ENCODE results near the gene CNPY3.

DNA sequence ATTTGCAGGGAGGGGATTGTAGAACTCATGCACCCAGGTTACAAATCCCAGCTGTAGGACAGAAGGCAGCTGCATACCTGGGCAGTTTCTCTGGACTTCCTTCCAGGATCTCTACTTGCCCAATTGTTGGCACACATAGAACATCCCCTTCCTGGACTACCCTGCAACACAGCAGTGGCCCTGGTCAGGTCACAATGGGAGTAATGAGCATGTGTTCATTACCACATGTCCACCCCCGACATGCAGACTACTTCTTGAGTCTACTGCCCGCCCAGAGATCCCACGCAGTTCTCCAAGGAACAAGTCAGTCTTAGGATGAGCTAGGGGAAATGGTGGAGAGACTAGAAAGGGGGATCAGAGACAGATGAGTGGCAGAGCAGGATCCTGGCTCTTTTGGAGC is 44.6 kb downstream of the CNPY3 start:
- TF ChIP-seq, protein P1, sequence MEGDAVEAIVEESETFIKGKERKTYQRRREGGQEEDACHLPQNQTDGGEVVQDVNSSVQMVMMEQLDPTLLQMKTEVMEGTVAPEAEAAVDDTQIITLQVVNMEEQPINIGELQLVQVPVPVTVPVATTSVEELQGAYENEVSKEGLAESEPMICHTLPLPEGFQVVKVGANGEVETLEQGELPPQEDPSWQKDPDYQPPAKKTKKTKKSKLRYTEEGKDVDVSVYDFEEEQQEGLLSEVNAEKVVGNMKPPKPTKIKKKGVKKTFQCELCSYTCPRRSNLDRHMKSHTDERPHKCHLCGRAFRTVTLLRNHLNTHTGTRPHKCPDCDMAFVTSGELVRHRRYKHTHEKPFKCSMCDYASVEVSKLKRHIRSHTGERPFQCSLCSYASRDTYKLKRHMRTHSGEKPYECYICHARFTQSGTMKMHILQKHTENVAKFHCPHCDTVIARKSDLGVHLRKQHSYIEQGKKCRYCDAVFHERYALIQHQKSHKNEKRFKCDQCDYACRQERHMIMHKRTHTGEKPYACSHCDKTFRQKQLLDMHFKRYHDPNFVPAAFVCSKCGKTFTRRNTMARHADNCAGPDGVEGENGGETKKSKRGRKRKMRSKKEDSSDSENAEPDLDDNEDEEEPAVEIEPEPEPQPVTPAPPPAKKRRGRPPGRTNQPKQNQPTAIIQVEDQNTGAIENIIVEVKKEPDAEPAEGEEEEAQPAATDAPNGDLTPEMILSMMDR (IDR thresholded peaks at IDR 0.05): no peak
- TF ChIP-seq POLR2A (IDR thresholded peaks at IDR 0.05): no peak

Measured in adrenal gland (tissue), 5 donors.